NCI-H1105 (cell line): ENCODE measurements around the gene CRYGN.

Experiments
- DNase-seq: peaks from one replicate; lab custom pipeline; 2025; lab: John Stamatoyannopoulos, UW

CRYGN gene, protein sequence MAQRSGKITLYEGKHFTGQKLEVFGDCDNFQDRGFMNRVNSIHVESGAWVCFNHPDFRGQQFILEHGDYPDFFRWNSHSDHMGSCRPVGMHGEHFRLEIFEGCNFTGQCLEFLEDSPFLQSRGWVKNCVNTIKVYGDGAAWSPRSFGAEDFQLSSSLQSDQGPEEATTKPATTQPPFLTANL

GRCh38 chr7:151439855-151440798 is at the start of gene CRYGN:
CRYGN (minus strand) TSS chr7:151440141; CDS start chr7:151439917, 224 bp downstream.
- DNase-seq, result no peak

GRCh38 chr7:151489498-151489897 is 49.6 kb upstream of the CRYGN start:
- DNase-seq, result no peak

DNA sequence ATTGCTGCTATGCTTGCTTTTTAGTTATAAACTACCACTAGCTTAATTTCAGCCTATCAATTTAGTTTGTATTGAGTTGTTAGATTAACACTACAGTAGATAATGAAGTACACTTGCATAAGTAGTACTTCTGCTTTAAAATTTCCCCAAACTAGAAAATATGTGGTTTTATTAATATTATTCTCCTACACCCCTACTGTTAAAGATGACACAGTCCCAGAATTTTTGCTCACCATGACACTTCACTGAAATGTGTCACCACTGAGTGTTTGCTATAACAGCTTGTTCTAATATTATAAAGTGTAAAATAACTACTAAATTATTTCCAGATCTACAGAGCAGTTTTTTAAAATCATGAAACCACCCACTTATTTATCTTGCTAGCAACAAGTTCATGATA is 48.2 kb upstream of the CRYGN start:
- DNase-seq, result no peak

DNA sequence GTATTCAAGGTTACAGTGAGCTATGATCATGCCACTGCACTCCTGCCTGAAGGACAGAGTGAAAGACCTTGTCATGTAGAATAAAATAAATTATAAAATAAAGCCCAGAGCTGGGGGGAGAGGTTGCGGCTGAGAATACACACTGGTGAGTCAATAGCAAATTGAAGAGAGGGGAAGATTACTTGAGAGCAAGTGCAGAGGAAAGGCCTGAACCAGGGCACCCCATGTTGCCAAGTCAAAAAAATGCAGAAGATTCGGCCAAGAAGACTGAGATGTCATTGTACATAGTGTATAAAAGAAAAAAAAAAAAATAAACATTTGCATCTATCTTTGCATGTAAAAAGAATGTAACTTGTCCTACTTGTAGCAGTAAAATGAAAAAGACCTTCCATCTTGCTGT is 47.3 kb upstream of the CRYGN start:
- DNase-seq, result no peak

DNA sequence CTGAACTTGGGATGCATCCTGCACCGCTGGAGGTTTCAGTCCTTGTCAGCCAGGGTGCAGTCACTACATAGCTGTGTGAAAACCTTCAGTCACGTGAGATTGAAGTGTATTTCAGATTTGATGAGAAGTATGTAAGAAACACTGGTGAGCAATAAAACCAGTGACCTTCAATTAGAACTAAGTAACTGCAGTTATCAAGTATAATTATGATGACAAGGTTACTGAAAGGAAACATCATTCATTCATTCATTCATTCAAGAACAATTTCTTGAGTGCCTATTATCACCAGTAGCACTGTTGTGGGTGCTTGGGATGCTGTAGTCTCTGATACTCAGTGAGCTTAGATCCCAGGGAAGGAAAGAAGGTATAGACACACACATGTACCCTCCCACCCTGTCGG is 46.1 kb upstream of the CRYGN start:
- DNase-seq, result no peak

- no peak for DNase-seq
Measured at GRCh38 chr7:151484971-151485707, 45.2 kb upstream of the CRYGN start.

DNA sequence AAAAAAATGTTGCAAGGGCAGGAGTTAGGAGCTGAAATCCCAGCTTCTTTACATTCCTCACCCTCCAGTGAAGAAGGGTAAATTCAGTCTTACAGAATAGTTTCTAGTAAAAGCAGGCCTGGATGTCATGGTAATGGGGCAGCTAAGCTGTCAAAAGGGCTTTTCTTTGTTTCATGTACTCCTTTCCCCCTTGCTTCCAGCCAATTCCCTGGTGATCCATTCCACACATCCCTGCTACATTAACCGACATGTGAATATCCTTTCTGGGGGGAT is 43.7 kb upstream of the CRYGN start:
- no peak for DNase-seq

DNA sequence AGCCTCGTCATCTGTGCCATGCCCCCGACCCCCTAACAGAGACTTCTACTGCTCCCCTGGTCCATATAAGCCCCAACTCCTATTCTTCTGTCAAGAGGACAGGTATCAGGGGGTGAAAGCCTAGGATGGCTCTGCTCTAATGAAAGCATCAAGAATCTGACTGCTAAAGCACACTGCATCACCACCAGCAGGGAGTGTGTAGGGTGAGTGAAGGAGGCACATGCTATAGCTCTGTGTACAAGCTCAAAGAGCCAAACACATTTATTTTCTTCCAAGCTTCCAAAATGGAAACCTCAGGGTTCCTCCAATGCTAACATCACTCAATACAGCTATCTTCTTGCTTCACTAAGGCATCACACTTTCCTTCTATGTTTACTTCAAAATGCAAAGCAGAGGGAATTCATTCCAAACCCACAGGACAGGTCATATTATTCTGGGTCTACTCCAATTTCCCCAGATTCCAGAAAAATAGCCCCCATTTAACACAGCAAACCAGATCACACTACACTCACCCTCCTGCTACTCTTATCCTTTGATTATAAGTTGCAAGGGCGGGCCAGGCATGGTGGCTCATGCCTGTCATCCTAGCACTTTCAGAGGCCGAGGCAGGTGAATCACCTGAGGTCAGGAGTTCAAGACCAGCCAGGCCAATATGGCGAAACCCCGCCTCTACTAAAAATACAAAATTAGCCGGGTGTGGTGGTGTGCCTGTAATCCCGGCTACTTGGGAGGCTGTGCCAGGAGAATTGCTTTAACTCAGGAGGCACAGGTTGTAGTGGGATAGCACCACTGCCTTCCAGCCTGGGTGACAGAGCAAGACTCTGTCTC is 43.2 kb upstream of the CRYGN start:
- DNase-seq, result no peak

GRCh38 chr7:151481650-151482505 is 41.9 kb upstream of the CRYGN start:
- no peak for DNase-seq

GRCh38 chr7:151477867-151478266 is 37.9 kb upstream of the CRYGN start:
- no peak for DNase-seq

GRCh38 chr7:151472644-151473380 is 32.9 kb upstream of the CRYGN start:
- no peak for DNase-seq

GRCh38 chr7:151470711-151471110 is 30.8 kb upstream of the CRYGN start:
- DNase-seq, result no peak

DNA sequence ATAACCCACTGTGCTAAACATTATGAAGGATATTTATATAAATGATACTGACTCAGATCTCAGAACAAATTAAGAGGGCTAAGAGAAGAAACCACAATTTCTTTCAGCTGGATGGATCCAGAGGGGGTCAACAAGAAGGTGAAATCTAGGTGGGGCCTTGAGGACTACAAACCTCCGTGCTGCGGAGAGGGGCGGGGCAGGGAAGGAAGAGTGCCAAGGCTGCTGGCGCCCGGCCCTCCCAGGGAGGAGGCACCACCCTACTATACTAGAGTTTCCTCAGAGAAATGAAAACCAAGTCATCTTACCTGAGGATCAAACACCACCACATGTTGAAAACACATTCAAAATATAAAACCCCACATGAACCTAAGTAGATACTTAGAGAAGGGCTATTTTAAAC is 29.3 kb upstream of the CRYGN start:
- DNase-seq, result no peak

DNA sequence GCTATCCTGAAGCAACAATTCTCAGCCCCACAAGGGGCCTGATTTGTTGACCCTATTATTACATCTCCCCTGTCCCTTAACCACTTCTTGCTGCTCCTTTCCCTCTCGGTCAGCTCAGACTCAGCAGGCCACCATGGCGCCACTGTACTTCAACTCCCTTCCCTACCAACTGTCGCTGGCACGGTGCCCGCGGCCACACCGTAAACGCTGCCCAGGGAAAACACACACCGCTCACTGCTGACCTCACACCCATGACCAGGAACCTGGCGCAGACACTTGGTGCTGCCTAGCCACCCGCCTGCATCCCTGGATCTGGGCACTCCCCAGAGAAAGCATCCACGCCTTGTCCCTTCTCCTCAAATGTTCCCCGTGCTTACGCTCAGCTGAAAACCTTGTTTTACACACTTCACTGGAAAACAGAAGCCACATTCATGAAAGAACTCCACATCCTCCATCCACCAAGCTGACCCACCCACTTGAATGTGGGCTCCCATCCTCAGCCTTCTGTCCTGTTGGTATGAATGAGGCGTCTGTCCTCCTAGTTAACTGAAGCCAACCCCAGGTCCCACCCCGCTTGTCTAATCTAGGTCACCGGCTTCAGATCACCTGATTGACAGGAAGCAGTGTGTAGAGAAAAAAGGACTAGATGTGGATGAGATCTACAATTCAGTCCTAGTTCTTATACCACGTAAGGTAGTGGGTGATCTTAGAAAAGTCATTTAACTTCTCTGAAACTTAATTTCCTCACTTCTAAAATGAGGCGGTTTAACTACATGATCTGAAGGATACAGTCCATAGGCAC is 28.5 kb upstream of the CRYGN start:
- DNase-seq, result no peak

- DNase-seq, result no peak
Measured at GRCh38 chr7:151465169-151465568, 25.2 kb upstream of the CRYGN start.

DNA sequence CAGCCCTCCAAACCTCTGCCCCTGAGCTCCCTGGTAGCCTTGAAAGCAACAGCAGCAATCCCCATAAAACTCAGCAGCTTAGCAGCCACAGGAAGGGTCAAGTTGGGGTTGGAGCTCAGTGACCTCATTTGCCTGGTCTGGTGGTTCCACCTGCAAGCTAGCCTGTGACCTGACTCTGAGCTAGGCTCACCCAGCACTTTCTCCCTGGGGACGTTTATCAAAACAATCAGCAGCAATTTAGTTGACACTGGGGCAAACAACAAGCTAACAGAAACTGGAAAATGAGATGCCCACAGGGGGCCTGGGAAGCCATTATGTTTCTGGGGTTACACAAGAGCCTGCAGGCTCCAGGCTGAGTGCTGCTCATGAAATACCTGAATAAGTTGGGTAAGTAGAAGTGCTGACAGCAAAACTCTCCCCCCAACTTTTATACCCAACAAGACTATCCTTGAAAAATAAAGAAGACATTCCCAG is 22.4 kb upstream of the CRYGN start:
- no peak for DNase-seq

GRCh38 chr7:151461942-151462230 is 21.9 kb upstream of the CRYGN start:
- DNase-seq, result no peak

- no peak for DNase-seq
Measured at GRCh38 chr7:151461096-151461941, 21.4 kb upstream of the CRYGN start.

GRCh38 chr7:151460474-151460855 is 20.5 kb upstream of the CRYGN start:
- DNase-seq, result no peak
